HepG2 (cell line): ENCODE results near the gene TPR. TPM values are rescaled to one million over a fixed set of nuclear protein-coding genes. Genes with fewer than 3 reads are reported as not detected.
A peak's percentile ranks its signal among the peaks of the same experiment; 100 is the strongest.

ENCODE experiments used
- NFYB ChIP-seq: sonication (generic); formaldehyde crosslinking; IDR thresholded peaks from 2 replicates; pipeline ENCODE4 v1.4.0; 2020; ENCODE audit warnings: missing genetic modification reagents
- NFYC ChIP-seq: IDR thresholded peaks from 2 replicates; pipeline ENCODE4 v1.6.1; 2016; ENCODE audit warnings: missing genetic modification reagents, missing compliant biosample characterization
- TSC22D2 ChIP-seq: sonication (generic); formaldehyde crosslinking; IDR thresholded peaks from 2 replicates; pipeline ENCODE4 v1.5.1; 2020; ENCODE audit warnings: missing genetic modification reagents, mild to moderate bottlenecking, borderline replicate concordance
- YY1 ChIP-seq: IDR thresholded peaks from 2 replicates; pipeline ENCODE4 v1.6.1; 2011; ENCODE audit warnings: low read length, low read depth, moderate library complexity, mild to moderate bottlenecking; ENCODE audit not compliant: insufficient read depth, insufficient replicate concordance
- ZNF235 ChIP-seq: sonication (generic); formaldehyde crosslinking; IDR thresholded peaks from 2 replicates; pipeline ENCODE4 v1.8.1; 2023; ENCODE audit warnings: mild to moderate bottlenecking, missing genetic modification reagents, borderline replicate concordance
- ZNF44 ChIP-seq: sonication (generic); formaldehyde crosslinking; IDR thresholded peaks from 2 replicates; pipeline ENCODE4 v1.5.1; 2020; ENCODE audit warnings: mild to moderate bottlenecking, missing genetic modification reagents
- polyA plus RNA-seq, 8 experiments: library from polyadenylated mRNA; depleted of rRNA in 3 of 8; stranded (reverse) in 7 of 8; unstranded in 1 of 8; fragments of >200 nt; fragmentation: Illumina TruSeq in 4 of 8; extraction: Trizol in 4 of 8; gene quantifications; 2 replicates each; pipeline versions ENCODE4 v1.2.1 to v1.2.3, GENCODE V29; 2011 to 2016; ENCODE audit warnings: low read depth in 4 of 8, missing spikeins in 1 of 8, mixed read lengths in 1 of 8; ENCODE audit not compliant: insufficient read depth in 1 of 8
- total RNA-seq, 5 experiments: library from RNA; depleted of rRNA; stranded (reverse); fragments of >200 nt; fragmentation: Illumina TruSeq; extraction: Trizol; gene quantifications; 2 replicates each; pipeline ENCODE4 v1.2.3, GENCODE V29; 2016; ENCODE audit warnings: low read depth in 1 of 5
- TF ChIP-seq, protein P1 (sequence below), 2 experiments: sonication (generic) in 1 of 2; formaldehyde crosslinking in 1 of 2; IDR thresholded peaks; 2 replicates each; pipeline versions ENCODE4 v1.6.1 to v1.9.0; 2014 to 2022; ENCODE audit warnings: antibody characterized with exemption in 1 of 2, borderline replicate concordance in 1 of 2, inconsistent platforms in 1 of 2, low read depth in 1 of 2, missing genetic modification reagents in 1 of 2
- TF ChIP-seq, protein P2 (sequence below): sonication (generic); formaldehyde crosslinking; IDR thresholded peaks from 2 replicates; pipeline ENCODE4 v1.4.0; 2020; ENCODE audit warnings: missing genetic modification reagents
- TF ChIP-seq, protein P3 (sequence below): sonication (generic); formaldehyde crosslinking; IDR thresholded peaks from 2 replicates; pipeline ENCODE4 v1.4.0; 2020; ENCODE audit warnings: missing genetic modification reagents
- TF ChIP-seq, protein P4 (sequence below): sonication (generic); formaldehyde crosslinking; IDR thresholded peaks from 2 replicates; pipeline ENCODE4 v1.4.0; 2020; ENCODE audit warnings: missing genetic modification reagents, borderline replicate concordance
- TF ChIP-seq, protein P5 (sequence below): sonication (generic); formaldehyde crosslinking; IDR thresholded peaks from 2 replicates; pipeline ENCODE4 v1.5.1; 2020; ENCODE audit warnings: mild to moderate bottlenecking, missing genetic modification reagents

TPR gene
- total and polyA plus RNA-seq, 2 of the 13 experiments (the other 11 are each of a cell fraction or from before 2014, with no cell fraction given) = 78.9 to 81.7 TPM

DNA sequence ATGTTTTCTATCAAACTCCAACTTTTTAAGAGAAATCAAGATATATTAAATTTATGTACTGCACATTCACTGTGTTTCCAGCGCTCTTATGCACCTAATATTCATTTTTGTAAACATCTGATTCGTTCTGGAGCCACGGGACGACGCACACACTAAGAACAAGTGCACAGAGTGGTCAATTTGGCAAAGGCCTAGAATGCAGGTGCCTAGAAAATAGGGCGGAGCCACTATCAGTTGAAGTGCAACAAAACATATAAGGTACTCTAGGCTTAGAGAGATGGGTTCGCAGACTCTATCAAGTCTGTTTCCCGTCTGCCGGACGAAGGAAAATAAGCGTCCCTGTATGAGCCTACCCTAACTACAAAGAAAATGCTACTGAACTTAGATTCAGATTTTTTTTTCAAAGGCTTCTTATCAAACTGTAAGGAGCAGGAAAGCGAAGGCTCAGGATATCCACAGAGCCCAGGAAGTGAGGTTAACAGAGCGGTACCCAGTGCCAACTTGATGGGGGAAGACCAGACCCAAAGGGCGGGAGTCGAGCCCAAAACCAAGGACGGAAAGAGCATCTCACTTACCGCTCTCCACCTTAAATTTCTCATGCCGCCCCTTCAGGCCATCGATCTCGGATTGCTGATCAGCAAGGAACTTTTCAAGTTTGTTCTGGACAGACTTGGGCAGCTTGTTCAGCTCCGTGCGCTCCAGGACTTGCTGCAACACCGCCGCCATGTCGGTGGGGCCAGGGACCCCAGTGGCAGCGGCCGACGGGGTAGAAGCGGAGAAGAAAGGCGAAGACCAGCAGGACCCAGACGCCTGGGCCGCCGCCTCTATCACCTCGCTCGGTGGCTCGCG, 526 bp downstream of the TPR start (continued):
- TF ChIP-seq, protein P1, sequence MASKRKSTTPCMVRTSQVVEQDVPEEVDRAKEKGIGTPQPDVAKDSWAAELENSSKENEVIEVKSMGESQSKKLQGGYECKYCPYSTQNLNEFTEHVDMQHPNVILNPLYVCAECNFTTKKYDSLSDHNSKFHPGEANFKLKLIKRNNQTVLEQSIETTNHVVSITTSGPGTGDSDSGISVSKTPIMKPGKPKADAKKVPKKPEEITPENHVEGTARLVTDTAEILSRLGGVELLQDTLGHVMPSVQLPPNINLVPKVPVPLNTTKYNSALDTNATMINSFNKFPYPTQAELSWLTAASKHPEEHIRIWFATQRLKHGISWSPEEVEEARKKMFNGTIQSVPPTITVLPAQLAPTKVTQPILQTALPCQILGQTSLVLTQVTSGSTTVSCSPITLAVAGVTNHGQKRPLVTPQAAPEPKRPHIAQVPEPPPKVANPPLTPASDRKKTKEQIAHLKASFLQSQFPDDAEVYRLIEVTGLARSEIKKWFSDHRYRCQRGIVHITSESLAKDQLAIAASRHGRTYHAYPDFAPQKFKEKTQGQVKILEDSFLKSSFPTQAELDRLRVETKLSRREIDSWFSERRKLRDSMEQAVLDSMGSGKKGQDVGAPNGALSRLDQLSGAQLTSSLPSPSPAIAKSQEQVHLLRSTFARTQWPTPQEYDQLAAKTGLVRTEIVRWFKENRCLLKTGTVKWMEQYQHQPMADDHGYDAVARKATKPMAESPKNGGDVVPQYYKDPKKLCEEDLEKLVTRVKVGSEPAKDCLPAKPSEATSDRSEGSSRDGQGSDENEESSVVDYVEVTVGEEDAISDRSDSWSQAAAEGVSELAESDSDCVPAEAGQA (IDR thresholded peaks at IDR 0.05; ENCODE audit: low read depth) = no peak
- TF ChIP-seq, protein P1 (CRISPR knock-in tag; IDR thresholded peaks at IDR 0.05; ENCODE audit: borderline replicate concordance) = no peak; the same call in 1 of the 2 replicates
- TF ChIP-seq YY1 = peak; percentile 74
- peak; percentile 38; the same call in 1 of the 2 replicates for TF ChIP-seq NFYB
- TF ChIP-seq, protein P2, sequence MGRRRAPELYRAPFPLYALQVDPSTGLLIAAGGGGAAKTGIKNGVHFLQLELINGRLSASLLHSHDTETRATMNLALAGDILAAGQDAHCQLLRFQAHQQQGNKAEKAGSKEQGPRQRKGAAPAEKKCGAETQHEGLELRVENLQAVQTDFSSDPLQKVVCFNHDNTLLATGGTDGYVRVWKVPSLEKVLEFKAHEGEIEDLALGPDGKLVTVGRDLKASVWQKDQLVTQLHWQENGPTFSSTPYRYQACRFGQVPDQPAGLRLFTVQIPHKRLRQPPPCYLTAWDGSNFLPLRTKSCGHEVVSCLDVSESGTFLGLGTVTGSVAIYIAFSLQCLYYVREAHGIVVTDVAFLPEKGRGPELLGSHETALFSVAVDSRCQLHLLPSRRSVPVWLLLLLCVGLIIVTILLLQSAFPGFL (CRISPR knock-in tag) = 0 out of 2 replicates have a peak, but pooled peaks have one; percentile 18
- TF ChIP-seq NFYC (CRISPR knock-in tag) = peak; percentile 34; the same call in 1 of the 2 replicates
- TF ChIP-seq, protein P3, sequence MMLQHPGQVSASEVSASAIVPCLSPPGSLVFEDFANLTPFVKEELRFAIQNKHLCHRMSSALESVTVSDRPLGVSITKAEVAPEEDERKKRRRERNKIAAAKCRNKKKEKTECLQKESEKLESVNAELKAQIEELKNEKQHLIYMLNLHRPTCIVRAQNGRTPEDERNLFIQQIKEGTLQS = 0 out of 2 replicates have a peak, but pooled peaks have one; percentile 8
- TF ChIP-seq TSC22D2 (CRISPR knock-in tag) = 0 out of 2 replicates have a peak, but pooled peaks have one; percentile 22
- no peak for TF ChIP-seq ZNF44 (CRISPR knock-in tag)
- TF ChIP-seq ZNF235 = peak; percentile 11; the same call in 1 of the 2 replicates
- TF ChIP-seq, protein P4, sequence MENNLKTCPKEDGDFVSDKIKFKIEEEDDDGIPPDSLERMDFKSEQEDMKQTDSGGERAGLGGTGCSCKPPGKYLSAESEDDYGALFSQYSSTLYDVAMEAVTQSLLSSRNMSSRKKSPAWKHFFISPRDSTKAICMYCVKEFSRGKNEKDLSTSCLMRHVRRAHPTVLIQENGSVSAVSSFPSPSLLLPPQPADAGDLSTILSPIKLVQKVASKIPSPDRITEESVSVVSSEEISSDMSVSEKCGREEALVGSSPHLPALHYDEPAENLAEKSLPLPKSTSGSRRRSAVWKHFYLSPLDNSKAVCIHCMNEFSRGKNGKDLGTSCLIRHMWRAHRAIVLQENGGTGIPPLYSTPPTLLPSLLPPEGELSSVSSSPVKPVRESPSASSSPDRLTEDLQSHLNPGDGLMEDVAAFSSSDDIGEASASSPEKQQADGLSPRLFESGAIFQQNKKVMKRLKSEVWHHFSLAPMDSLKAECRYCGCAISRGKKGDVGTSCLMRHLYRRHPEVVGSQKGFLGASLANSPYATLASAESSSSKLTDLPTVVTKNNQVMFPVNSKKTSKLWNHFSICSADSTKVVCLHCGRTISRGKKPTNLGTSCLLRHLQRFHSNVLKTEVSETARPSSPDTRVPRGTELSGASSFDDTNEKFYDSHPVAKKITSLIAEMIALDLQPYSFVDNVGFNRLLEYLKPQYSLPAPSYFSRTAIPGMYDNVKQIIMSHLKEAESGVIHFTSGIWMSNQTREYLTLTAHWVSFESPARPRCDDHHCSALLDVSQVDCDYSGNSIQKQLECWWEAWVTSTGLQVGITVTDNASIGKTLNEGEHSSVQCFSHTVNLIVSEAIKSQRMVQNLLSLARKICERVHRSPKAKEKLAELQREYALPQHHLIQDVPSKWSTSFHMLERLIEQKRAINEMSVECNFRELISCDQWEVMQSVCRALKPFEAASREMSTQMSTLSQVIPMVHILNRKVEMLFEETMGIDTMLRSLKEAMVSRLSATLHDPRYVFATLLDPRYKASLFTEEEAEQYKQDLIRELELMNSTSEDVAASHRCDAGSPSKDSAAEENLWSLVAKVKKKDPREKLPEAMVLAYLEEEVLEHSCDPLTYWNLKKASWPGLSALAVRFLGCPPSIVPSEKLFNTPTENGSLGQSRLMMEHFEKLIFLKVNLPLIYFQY (CRISPR knock-in tag) = peak; percentile 8; the same call in 1 of the 2 replicates
- TF ChIP-seq, protein P5, sequence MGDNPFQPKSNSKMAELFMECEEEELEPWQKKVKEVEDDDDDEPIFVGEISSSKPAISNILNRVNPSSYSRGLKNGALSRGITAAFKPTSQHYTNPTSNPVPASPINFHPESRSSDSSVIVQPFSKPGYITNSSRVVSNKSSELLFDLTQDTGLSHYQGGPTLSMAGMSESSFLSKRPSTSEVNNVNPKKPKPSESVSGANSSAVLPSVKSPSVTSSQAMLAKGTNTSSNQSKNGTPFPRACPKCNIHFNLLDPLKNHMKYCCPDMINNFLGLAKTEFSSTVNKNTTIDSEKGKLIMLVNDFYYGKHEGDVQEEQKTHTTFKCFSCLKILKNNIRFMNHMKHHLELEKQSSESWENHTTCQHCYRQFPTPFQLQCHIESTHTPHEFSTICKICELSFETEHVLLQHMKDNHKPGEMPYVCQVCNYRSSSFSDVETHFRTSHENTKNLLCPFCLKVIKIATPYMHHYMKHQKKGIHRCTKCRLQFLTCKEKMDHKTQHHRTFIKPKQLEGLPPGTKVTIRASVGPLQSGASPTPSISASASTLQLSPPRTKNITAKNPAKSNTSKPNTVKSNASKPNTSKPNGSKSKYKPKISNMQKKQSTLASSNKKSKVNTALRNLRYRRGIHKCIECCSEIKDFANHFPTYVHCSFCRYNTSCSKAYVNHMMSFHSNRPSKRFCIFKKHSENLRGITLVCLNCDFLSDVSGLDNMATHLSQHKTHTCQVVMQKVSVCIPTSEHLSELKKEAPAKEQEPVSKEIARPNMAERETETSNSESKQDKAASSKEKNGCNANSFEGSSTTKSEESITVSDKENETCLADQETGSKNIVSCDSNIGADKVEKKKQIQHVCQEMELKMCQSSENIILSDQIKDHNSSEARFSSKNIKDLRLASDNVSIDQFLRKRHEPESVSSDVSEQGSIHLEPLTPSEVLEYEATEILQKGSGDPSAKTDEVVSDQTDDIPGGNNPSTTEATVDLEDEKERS (CRISPR knock-in tag) = 0 out of 2 replicates have a peak, but pooled peaks have one; percentile 6
